Measurements from ENCODE around the gene DCANP1. TPM values are rescaled to one million over a fixed set of nuclear protein-coding genes. Genes with fewer than 3 reads are reported as not detected.

DCANP1 gene
- total RNA-seq, 1 experiment from 2014 or later: not detected

DNA sequence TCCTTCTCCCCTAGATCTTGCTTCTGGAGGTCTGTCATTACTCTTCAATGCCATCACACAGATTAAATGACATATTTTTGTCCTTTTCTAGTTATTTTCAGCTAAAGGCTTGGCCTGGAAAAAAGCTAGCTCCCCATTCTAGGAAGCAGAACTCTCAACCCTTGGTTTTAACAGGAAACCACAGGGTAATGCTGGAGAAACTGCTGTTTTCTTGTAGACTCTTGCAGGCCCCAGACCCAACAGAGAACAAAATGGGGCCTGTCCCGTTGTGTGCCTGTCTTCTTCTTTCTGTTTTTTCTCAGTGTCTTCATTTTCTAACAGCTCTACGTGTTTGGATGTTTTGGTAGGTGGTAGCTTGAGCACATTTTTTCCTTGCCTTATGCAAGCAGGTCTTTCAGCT, 21.5 kb downstream of the DCANP1 start:
- no peak for DNase-seq (ENCODE audit: low spot score)

DNA sequence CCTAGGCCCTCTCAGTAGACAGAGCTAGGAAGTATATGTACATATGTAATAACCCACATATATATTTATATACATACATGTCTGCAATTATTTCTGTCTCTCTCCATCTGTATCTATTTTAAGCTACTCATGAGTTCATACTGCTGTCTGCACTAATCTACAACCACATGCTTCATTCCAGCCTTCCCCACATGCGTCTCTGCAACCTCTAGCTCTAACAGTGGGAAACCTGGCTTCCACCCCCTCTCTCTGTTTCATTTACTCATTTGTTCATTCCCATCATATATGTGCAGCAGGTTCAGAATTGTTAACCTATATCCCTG, 23.3 kb downstream of the DCANP1 start:
- DNase-seq (ENCODE audit: low spot score): no peak

DNA sequence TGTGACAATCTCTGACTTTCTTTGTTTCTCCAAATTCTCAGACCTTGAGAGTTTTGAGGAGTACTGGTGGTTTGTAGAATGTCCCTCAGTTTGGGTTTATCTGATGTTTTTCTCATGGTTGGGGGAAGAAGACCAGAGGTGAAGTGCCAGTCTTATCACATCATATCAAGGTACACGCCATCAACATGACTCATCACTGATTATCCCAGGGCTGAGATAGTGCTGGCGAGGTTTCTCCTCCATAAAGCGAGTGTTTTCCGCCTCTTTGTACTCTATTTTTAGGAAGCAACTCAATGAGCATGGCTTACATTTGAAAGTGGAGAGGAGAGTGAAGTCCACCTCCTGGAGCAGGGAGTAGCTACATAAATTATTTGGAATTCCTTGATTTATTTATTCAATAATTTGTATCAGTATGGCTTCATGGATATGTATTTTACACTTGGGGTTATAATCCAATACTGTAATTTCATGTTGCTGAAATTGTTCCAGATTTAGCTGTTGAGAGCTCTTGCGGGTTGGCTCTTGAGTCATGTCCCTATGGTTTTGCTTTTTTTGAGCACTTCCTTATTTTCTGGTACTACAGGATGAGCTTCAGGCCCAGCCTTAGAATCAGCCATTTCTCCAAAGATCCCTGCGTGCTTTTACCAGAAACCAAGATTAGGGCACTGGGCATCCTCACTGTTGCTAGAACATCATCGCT, 23.9 kb downstream of the DCANP1 start:
- DNase-seq (ENCODE audit: low spot score): peak; percentile 4

DNA sequence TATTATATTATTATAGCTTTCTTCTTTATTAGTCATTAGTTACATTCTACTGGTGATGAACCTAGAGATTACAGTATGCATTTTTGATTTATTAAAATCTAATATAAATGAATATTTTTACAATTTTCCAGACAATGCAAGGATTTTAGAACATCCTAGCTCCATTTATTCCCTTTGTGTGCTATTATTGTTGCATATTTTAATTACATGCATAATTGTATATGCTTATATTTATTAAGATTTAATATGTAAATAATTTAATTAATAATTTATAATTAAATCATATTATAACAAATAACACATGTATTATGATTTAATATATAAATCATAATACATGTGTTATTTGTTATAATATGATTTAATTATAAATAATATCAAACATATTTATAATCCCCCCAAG, 24.7 kb downstream of the DCANP1 start:
- DNase-seq (ENCODE audit: low spot score): no peak

DNA sequence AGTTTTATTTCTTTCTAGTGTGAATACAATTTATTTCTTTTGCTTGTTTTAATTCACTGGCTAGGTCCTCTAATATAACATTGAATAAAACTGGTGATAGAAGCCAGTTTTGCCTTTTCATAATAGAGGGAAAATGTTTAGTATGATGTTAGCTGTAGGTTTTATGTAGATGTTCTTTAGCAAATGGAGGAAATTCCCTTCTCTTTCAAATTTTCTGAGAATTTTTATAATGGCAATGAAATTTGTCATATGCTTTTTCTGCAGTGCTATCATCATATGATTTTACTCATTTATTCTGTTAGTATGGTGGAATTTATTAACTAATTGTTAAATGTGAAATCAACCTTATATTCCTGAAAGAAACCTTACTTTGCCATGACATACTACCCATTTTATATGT, 30.1 kb downstream of the DCANP1 start:
- no peak for DNase-seq (ENCODE audit: low spot score)

DNA sequence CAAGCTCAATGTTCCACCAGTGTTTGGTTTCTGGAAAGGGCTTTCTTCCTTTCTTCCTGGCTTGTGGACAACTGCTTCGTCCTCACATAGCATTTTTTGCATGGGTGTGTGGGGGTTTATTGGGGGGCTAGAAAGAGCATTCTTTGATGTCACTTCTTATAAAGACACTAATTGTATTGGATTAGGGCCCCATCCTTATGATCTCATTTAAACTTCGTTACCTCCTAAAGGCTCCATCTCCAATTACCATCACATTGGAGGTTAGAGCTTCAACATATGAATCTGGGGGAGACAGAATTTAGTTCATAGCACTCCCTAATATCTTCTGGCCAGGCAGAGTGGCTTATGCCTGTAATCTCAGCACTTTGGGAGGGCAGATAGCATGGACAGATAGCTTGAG, 42.1 kb downstream of the DCANP1 start:
- DNase-seq (ENCODE audit: low spot score): no peak

DNA sequence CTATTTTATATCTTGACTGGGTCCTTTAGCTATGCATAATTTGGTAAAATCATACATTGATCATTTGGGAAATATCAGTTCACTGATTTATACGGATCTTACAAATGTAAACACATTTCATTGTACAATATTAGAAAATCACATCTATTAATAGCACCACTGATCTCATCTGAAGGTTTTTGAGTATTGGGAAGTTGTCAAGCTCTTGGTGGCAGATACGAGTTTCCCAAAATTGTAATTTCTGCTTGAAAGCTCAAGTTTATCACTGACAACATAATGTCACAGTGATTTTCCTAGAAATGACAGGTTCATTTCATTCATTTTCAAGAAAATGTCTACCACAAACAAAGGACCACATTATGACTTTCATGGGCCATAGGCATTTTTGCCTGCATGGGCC, 45.1 kb downstream of the DCANP1 start:
- no peak for DNase-seq (ENCODE audit: low spot score)

DNA sequence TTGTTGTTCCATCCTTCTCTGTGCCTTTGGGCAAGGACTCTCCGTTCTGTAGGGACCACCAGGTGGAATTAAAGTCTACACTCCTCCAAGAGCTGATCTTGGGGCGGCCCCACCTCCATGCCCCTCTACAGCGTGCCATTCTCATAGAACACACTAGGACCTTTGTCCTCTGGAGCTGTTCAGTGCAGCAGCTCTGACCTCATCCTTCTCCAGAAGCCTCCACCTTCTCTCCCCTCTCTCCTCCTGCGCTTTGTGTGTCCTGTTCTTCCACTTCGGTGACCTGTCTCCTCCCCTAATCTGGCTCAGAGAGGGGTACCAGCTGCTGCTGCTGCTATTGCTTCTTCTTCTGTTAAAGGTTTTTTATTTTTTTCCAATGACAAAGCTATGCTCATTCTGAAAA, 46.3 kb downstream of the DCANP1 start:
- no peak for DNase-seq (ENCODE audit: low spot score)

DNA sequence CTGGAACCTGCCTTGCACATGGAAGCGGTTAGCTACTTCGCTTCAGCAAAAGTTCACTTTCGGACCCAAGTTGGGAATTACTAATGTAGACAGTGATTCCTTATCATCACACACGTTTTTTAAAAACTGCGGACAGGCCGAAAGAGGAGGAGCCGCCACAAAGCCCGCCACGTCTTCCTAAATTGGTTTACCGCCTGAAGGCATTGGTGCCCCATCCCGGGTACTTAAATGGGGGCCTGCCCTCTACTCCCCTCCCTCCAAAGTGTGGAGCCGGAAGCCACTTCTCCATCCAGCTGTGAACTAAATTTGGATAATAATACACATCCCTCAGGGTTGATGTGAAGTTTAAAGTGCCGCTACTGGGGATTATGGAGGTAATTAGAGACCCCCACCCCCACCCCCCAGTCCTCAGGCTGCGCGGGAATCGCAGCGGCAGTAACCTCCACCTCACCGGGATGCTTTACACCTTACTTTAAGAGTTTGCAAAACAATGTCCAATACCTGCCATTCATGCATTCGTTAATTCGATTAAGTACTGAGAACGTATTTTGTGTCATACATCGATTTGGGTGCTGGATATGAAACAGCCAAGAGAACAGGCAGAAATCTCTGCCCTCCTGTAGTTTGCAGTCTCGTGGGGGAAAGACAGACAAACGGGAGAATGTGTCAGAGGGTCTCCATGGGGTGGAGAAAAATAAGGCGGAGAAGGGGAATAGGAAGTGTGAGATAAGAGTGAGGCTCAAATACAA, 47.2 kb downstream of the DCANP1 start:
- no peak for DNase-seq (ENCODE audit: low spot score)

DNA sequence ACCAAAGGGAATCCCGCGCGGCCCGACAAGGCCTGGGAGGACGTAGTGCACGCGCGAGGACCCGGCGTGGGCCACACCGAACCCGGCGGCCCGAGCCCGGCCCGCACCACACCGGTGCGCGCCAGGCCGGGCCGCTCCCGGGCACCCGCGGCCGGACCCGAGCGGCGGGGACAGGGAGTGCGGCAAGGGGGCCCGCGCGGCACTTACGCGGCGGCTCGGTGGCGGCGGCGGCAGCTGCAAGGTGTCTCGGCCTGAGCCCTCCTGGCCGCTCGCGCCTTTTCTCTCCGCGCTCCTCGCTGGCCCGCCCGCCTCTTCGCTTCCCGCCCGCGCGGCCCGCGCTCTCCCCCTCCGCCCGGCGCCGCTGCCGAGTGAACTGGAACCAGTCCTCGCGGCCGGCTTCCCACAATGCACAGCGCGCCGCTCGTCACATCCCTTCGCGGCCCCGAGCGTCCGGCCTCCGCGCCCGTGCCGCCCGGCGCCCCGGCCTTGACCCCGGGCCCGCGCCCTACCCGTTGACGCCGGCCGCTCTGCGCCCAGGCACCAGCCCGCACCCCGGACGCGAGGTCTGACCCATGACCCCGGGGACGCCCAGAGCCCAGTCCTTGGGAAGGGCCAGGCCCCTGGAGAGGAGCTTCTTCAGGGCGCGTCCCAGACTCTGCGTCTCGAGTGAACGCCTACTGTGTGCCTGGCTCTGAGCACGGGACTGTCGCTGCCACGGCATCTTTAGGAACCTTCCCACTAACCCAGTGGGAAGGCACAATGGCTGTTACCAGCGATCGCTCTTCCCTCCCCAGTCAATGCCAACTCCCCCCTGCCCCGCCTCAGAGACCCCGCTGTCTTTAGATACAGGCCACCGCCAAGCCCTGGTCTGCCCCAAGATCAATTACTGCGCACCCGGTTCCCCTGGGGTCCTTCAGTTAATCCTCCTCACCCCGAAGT, 48.0 kb downstream of the DCANP1 start, which contains the start of gene MACROH2A1:
MACROH2A1 (minus strand) TSS at position 377 of the 939 bp plus-strand sequence. CDS start 10,138 bp downstream, outside the sequence.
- peak; percentile 84 for DNase-seq (ENCODE audit: low spot score)

DNA sequence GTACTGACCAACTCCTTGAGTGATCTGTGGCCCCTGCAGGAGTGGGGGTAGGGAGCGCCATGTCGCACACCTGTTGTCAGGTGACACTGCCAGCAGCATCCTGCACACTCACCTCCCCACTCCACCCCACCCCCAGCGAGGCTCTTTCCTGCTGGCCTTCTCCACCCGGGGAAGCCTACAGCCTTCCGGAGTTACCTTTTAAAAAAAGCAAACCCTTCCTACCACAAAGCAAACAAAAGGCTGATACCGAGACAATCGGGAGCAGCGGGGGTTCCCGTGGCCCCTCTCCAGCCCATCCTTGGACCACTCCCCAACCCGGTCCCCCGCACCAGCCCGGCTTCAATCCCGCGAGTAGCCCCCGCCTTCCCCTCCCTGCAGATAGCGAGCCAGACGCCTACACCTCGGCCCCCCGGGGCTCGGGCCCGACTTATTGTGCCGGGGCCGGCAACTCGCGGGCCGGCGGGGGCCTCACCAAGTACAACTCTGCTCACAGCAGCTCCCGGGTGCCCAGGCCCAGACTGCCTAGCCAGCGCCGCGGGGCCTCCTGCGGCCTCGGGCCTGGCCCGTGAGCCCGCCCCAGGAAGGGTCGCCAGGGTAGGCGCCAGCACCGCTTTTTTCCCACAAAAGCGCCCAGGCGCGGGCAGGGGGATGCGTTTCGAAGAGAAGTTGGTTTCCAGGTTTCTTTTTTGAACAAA, 48.8 kb downstream of the DCANP1 start:
- DNase-seq (ENCODE audit: low spot score): peak; percentile 75

DNA sequence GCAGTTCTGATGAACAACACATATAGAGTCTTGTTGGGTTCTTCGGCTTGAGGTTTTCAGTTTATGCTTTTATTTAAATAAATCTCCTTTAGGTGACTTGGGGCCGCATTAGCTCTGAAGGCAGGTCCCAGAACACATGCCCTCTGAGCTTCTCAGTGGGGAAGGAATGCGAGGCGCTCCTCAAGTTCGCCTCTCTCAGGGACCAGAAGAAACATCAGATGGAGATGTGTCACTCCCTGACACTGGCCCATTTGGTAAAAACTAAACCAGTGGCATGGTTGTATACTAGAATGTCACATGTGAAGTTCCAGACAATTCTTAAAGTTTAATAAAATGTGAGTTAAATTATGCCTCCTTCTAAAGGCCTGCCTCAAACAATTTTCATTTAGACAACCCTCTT, 50.1 kb downstream of the DCANP1 start:
- no peak for DNase-seq (ENCODE audit: low spot score)

DNA sequence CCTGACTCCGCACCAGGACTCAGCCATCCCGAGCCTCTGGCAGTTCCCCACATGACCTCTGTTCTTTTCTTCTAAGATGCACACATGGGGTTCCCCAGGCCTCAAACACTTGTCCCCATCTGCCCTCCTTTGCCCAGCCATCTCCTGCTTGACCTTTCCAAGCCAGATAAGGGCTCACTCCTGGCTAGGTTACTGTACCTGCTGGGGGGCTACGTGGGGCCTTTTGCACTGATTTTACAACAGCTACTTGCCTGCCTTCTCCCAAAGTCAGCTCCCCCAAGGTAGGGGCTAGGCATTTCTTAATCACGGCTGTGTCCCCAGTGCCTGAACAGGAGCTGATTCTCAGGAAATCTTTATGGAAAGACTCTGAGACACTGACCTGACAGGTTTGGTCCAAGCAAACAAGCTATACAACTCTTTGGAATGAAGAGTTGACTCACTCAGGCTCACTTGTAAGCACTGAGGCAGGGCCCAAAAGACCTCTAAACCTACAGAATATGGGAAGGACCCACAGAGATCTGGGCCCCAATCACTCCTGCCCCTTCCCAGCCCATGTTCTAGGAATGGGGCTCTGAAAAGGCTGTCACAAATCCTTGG, 50.6 kb downstream of the DCANP1 start:
- no peak for DNase-seq (ENCODE audit: low spot score)

DNA sequence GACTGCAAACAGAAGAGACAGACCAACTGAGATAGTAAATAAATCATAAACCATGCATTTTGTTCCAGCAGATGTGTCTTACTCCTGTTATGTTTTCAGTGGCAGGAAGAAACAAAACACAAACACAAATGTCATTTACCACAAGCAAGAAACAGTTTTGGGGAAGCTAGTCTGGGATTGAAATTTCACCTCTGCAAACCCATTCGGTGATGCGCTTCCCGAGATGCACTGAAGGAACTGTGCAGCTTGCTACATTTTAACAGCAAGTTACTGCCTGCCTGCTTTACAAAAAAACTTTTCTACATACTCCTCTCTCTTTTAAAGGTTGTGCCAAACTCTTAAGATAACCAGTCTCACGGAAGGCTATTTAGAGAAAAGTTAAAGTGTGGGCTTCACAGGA, 51.3 kb downstream of the DCANP1 start:
- DNase-seq (ENCODE audit: low spot score): no peak

DNA sequence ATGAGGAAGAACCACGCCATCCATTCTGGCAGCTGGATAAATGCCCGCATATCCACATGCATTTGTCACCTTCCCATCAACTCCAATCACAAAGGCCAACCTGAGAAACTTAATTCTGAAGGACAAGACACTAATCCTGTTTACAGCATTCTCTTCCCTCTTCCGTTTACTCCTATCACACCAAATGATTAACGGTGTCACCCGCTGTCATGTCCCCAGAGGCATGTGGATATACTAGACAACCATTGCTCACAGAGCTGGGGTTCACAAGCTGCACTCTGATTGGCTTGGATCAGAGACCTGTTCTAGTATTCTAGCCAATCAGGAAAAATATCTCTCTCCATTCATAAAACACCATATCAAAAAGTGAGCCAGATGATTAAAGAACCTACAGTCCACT, 51.7 kb downstream of the DCANP1 start:
- no peak for DNase-seq (ENCODE audit: low spot score)

Small RNA genes within 50 kb of the gene (small RNA-seq; reads per million reads assigned to genes)
- gene DCANP1: not detected

Other genes starting within 250 kb of the DCANP1 start
- 566 and 576 TPM in 2 replicates for gene MACROH2A1, start 48.1 kb downstream of the DCANP1 start, total RNA-seq (2014; rRNA removed; shearing (Covaris generic))
- gene TIFAB, start 5.0 kb upstream of the DCANP1 start, total RNA-seq (2014; rRNA removed; shearing (Covaris generic)): not detected in 2 replicates
- gene NEUROG1, start 88.6 kb upstream of the DCANP1 start, total RNA-seq (2014; rRNA removed; shearing (Covaris generic)): not detected in 2 replicates
- gene CXCL14, start 131.6 kb upstream of the DCANP1 start, total RNA-seq (2014; rRNA removed; shearing (Covaris generic)): not detected in 2 replicates